GM12872 (cell line): Measurements from ENCODE around the gene CHCHD4.
A peak's percentile ranks its signal among the peaks of the same experiment; 100 is the strongest.

Experiments used
- TF ChIP-seq, protein P1 (sequence below): IDR thresholded peaks from 3 replicates; pipeline ENCODE4 v1.5.1; 2011; ENCODE audit warnings: low read depth, mild to moderate bottlenecking, low read length, moderate library complexity; ENCODE audit not compliant: insufficient read depth

The CHCHD4 gene

GRCh38 chr3:14154276-14154675, 29.6 kb upstream of the CHCHD4 start:
- TF ChIP-seq, protein P1, sequence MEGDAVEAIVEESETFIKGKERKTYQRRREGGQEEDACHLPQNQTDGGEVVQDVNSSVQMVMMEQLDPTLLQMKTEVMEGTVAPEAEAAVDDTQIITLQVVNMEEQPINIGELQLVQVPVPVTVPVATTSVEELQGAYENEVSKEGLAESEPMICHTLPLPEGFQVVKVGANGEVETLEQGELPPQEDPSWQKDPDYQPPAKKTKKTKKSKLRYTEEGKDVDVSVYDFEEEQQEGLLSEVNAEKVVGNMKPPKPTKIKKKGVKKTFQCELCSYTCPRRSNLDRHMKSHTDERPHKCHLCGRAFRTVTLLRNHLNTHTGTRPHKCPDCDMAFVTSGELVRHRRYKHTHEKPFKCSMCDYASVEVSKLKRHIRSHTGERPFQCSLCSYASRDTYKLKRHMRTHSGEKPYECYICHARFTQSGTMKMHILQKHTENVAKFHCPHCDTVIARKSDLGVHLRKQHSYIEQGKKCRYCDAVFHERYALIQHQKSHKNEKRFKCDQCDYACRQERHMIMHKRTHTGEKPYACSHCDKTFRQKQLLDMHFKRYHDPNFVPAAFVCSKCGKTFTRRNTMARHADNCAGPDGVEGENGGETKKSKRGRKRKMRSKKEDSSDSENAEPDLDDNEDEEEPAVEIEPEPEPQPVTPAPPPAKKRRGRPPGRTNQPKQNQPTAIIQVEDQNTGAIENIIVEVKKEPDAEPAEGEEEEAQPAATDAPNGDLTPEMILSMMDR = no peak

GRCh38 chr3:14153663-14154062, 29.0 kb upstream of the CHCHD4 start:
- TF ChIP-seq, protein P1 = no peak

GRCh38 chr3:14152963-14153355, 28.3 kb upstream of the CHCHD4 start:
- TF ChIP-seq, protein P1 = no peak

DNA sequence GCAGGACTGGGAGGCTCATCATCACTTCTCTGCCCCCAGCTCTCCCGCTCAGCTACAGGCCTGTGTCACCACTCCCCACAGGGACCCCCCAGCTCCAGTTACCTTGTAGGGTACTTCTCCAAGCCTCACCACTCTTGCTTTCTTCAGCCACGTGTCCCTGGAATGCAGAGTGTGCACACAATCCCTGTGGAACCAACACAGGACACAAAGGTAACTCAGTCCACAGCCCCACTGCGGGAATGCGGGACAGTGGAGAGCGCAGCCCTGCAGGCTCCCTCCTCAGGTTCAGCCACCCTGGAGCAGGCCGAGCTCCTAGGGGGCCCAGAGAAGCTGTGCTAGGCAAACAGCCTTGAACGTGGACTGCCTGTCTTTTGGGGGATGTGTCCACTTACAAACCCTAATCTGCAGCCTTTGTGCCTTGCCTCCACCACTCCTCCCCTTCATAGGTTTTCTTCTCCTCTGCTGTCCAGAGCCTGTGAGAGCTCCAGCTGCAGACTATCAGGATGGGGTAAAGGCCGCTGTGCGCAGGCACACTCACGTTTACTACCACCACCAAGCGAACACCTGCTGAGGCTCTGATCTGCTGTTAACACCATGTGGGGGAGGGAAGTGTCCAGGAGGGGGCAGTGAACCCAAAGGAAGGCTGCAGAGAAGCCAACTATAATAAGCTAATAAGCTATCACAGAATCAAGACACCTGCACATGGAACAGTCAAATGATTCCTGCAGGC, 27.7 kb upstream of the CHCHD4 start:
- TF ChIP-seq, protein P1 = peak; percentile 28; the same call in 2 of the 3 replicates

GRCh38 chr3:14151471-14152083, 26.9 kb upstream of the CHCHD4 start:
- TF ChIP-seq, protein P1 = no peak

DNA sequence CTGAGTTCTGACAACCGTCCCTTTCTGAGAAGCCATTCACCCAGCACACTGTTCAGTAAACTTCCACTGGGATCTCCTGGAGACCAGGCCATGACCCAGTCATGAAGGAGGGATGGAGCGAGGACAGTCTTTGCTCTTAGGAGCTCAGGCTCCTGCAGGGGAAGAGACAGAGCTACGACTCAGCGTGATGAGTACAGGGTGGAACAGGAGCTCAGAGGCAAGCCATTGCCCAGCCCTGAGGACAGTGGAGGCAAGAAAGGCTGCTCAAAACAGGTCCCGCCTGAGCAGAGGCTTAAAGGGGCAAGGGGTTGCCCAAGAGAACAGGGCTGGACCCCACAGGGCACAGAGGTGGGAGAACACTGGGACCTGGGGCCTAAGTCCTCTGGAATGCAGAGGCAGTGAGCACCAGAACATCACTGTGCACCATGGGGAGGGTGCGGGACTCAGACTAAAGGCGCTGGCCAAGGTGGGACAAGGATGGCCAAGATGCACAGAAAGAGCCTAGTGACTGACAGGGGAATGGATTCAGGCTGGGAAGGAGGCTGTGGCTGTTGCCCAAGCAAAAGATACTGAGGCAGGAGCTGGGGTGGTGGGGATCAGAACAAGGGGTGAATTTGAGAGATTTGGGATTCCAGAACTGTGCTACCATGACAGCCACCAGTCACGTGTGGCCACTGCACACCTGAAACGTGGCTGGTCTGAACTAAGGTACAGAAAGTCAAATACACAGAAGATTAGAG, 26.0 kb upstream of the CHCHD4 start:
- TF ChIP-seq, protein P1 = no peak

GRCh38 chr3:14150078-14150477, 25.4 kb upstream of the CHCHD4 start:
- TF ChIP-seq, protein P1 = no peak
